Endothelial cell of umbilical vein (primary cell): Measurements from ENCODE around the gene MNT. TPM values are rescaled to one million over a fixed set of nuclear protein-coding genes. Genes with fewer than 3 reads are reported as not detected.

ENCODE experiments used
- BruUV-seq: library from RNA; stranded (reverse); fragments of 400-500 nt; replicated peaks from 2 replicates; lab custom pipeline; 2021; lab: Mats Ljungman, UMichigan
- CTCF ChIA-PET: fragments of 300-600, 350-600 bp; sonication (Branson Sonifier 250); formaldehyde crosslinking; loops from one replicate; lab custom pipeline; 2021; ENCODE audit warnings: antibody characterized with exemption, inconsistent platforms; lab: Charles Lee
- POLR2A ChIA-PET: fragments of 300-600, 350-600 bp; sonication (Branson Sonifier 250); formaldehyde crosslinking; loops from one replicate; lab custom pipeline; 2021; ENCODE audit warnings: antibody characterized with exemption, inconsistent platforms; lab: Charles Lee
- DNase-seq: peaks from one replicate; pipeline ENCODE4 v3.0.0-alpha.2; 2011; ENCODE audit warnings: low read depth, low spot score
- FAIRE-seq: peaks from 2 replicates; lab custom pipeline; 2011; peaks lifted over from hg19 to GRCh38; lab: Jason Lieb, UNC
- H2AFZ ChIP-seq: 2 replicates; pipeline ENCODE4 v1.6.0; 2012; ENCODE audit warnings: low read depth, low read length, control low read depth, inconsistent platforms
- H3K27ac ChIP-seq: 2 replicates; pipeline ENCODE4 v1.5.1; 2011; ENCODE audit warnings: low read depth, mild to moderate bottlenecking, control low read depth, low read length, moderate library complexity; ENCODE audit not compliant: insufficient read depth
- H3K27me3 ChIP-seq, 2 experiments: 2 replicates each; pipeline versions ENCODE4 v1.6.0 to v1.6.1; 2011; ENCODE audit warnings: low read length in 2 of 2, mixed read lengths in 1 of 2; ENCODE audit not compliant: control insufficient read depth in 2 of 2, insufficient read depth in 2 of 2
- H3K36me3 ChIP-seq, 2 experiments: 2 replicates in 1 of 2; 3 replicates in 1 of 2; pipeline ENCODE4 v1.5.1; 2011; ENCODE audit warnings: low read length in 2 of 2, mild to moderate bottlenecking in 1 of 2, moderate library complexity in 1 of 2; ENCODE audit not compliant: control insufficient read depth in 2 of 2, insufficient read depth in 2 of 2; ENCODE audit errors: extremely low read depth in 1 of 2
- H3K4me1 ChIP-seq: 3 replicates; pipeline ENCODE4 v1.5.1; 2011; ENCODE audit warnings: mild to moderate bottlenecking, low read length; ENCODE audit not compliant: control insufficient read depth, insufficient read depth; ENCODE audit errors: extremely low read depth
- H3K4me2 ChIP-seq: 2 replicates; pipeline ENCODE4 v1.6.1; 2011; ENCODE audit warnings: low read length, control low read depth, mixed read lengths; ENCODE audit not compliant: insufficient read depth
- H3K4me3 ChIP-seq, 3 experiments: fragments of 200-600 bp in 1 of 3; sonication (generic), shearing (Covaris generic) in 1 of 3; replicated peaks in 1 of 3; 2 replicates each; pipeline ENCODE4 v1.5.1; 2011 to 2016; ENCODE audit warnings: control low read depth in 3 of 3, low read length in 3 of 3, mild to moderate bottlenecking in 2 of 3, inconsistent platforms in 1 of 3, low read depth in 1 of 3, moderate library complexity in 1 of 3; ENCODE audit not compliant: insufficient read depth in 1 of 3
- H3K79me2 ChIP-seq: 2 replicates; pipeline ENCODE4 v1.6.0; 2012; ENCODE audit warnings: low read length, inconsistent platforms; ENCODE audit not compliant: control insufficient read depth, insufficient read depth
- H3K9ac ChIP-seq: replicated peaks from 2 replicates; pipeline ENCODE3; 2011; ENCODE audit warnings: low read length, control low read depth; ENCODE audit not compliant: insufficient read depth; ENCODE audit errors: extremely low read depth
- H3K9me1 ChIP-seq: replicated peaks from 3 replicates; pipeline ENCODE4 v1.6.0; 2011; ENCODE audit warnings: mild to moderate bottlenecking, low read length; ENCODE audit not compliant: control insufficient read depth, insufficient read depth; ENCODE audit errors: extremely low read depth
- H3K9me3 ChIP-seq: replicated peaks from 2 replicates; pipeline ENCODE4 v1.5.1; 2012; ENCODE audit warnings: low read length, inconsistent platforms; ENCODE audit not compliant: control insufficient read depth, insufficient read depth
- H4K20me1 ChIP-seq: replicated peaks from 2 replicates; pipeline ENCODE3; 2011; ENCODE audit warnings: mild to moderate bottlenecking, low read length; ENCODE audit not compliant: control insufficient read depth, insufficient read depth; ENCODE audit errors: extremely low read depth
- CTCF ChIP-seq, 2 donors: IDR thresholded peaks; 1 replicate in 1 of 2; 2 replicates in 1 of 2; pipeline ENCODE4 v1.5.1; 2011; ENCODE audit warnings: low read length in 2 of 2, mild to moderate bottlenecking in 2 of 2, moderate library complexity in 2 of 2, control low read depth in 1 of 2, inconsistent platforms in 1 of 2, low read depth in 1 of 2; ENCODE audit not compliant: insufficient read depth in 1 of 2; ENCODE audit errors: extremely low read depth in 1 of 2
- EZH2 ChIP-seq: IDR thresholded peaks from 2 replicates; pipeline ENCODE4 v1.6.1; 2012; ENCODE audit warnings: borderline replicate concordance, low read depth, mild to moderate bottlenecking, moderate library complexity, low read length, inconsistent platforms; ENCODE audit not compliant: severe bottlenecking
- GATA2 ChIP-seq: IDR thresholded peaks from 2 replicates; pipeline ENCODE4 v1.7.0; 2011; ENCODE audit warnings: low read depth, mild to moderate bottlenecking, moderate library complexity, mixed read lengths, low read length; ENCODE audit not compliant: insufficient read length, insufficient read depth
- JUN ChIP-seq: IDR thresholded peaks from 2 replicates; pipeline ENCODE4 v1.6.1; 2011; ENCODE audit warnings: borderline replicate concordance, low read depth; ENCODE audit not compliant: insufficient read length, insufficient read depth
- MYC ChIP-seq: IDR thresholded peaks from one replicate; pipeline ENCODE4 v1.6.1; 2011; ENCODE audit warnings: mild to moderate bottlenecking, low read depth, low read length
- POLR2A ChIP-seq: IDR thresholded peaks from 2 replicates; pipeline ENCODE4 v1.6.1; 2012; ENCODE audit warnings: low read depth, mild to moderate bottlenecking, control low read depth, low read length
- dilution Hi-C: fragments of 300-500 bp; cut with MboI; formaldehyde crosslinking; loops from one replicate; pipeline ENCODE4 v1.15.0; 2019; ENCODE audit warnings: low sequenced_read_pairs; ENCODE audit not compliant: extremely low pct_ligation_motif_present
- intact Hi-C: fragments of 100-400 bp; cut with micrococcal nuclease; formaldehyde crosslinking; loops from one replicate; pipeline ENCODE4 v1.10.0; 2022
- polyA plus RNA-seq, 4 experiments: library from polyadenylated mRNA; depleted of rRNA in 3 of 4; stranded (reverse) in 3 of 4; unstranded in 1 of 4; fragments of >200 nt; gene quantifications; 2 replicates each; pipeline versions ENCODE4 v1.2.1 to v1.2.3, GENCODE V29; 2011 to 2012; ENCODE audit warnings: missing spikeins in 1 of 4
- total RNA-seq: library from RNA; stranded (reverse); gene quantifications from 2 replicates; pipeline ENCODE4 v1.2.3, GENCODE V29; 2021

The MNT gene
- total and polyA plus RNA-seq, 2 donors (not counting 3 experiments of a cell fraction or from before 2014, with no cell fraction given): 4.1 to 21.6 TPM

GRCh38 chr17:2336852-2337543 lies 63.9 kb downstream of the MNT start, which contains the start of gene SGSM2:
SGSM2 (plus strand) TSS chr17:2337501; CDS start chr17:2337689, 188 bp downstream.
- Histone ChIP-seq H3K4me2 (peak within 1 kb of the TSS; percentile 76), H3K79me2 (peaks cover 31% of the 10 kb centered on the region), H3K4me3 (peak within 1 kb of the TSS; percentile 36 to 85 (median 72)), H2AFZ (peak within 1 kb of the TSS; percentile 83), H3K27me3 (no peaks in the 10 kb centered on the region), H4K20me1 (no peaks in the 10 kb centered on the region), H3K9me1 (no peaks in the 10 kb centered on the region), H3K9ac (peak within 1 kb of the TSS; percentile 67), H3K9me3 (no peaks in the 10 kb centered on the region), H3K27ac (peak within 1 kb of the TSS; percentile 29), H3K4me1 (peaks cover 16% of the 10 kb centered on the region), H3K36me3 (peaks cover 9 to 11% of the 10 kb centered on the region in 2 experiments)
- CTCF ChIA-PET: interaction anchor here (0.7 to 5.4 kb wide), 10 partner anchors 16 to 428 kb away, joined by 3 to 42 read pairs (median 4); partner anchors contain the start of gene HIC1
- dilution Hi-C loops (no loop called here), intact Hi-C loops (loop anchor here (1.0 to 10.0 kb wide), 5 partner anchors 22 to 622 kb away; partner anchors contain the start of genes MNT, SMG6, SRR and TLCD2)
- POLR2A ChIA-PET: interaction anchor here (0.9 to 1.5 kb wide), 3 partner anchors 8 to 65 kb away, joined by 3 to 5 read pairs (median 4); no protein-coding TSS in a partner anchor
- no TSS peak for BruUV-seq
- no peak for TF ChIP-seq MYC
- no peak for TF ChIP-seq EZH2
- no peak for TF ChIP-seq GATA2
- no peak for TF ChIP-seq POLR2A
- TF ChIP-seq JUN: no peak
- TF ChIP-seq CTCF (IDR thresholded peaks at IDR 0.05; ENCODE audit: extremely low read depth in 1 of 2, insufficient read depth in 1 of 2, low read depth in 1 of 2, low read length in 2 of 2): no peak
- DNase-seq: peak; percentile 57
- FAIRE-seq: peak; percentile 52
